Immature natural killer cell (primary cell): ENCODE data around the gene VPS36. TPM values are rescaled to one million over a fixed set of nuclear protein-coding genes. Genes with fewer than 3 reads are reported as not detected.
"Not testable (repeated sequence)": the region's sequence is repeated elsewhere in the genome, so short reads cannot be mapped to it uniquely, and the experiment has no call there.

ENCODE experiments used
- DNase-seq, 3 donors: peaks; one replicate each; pipeline ENCODE4 v3.0.0; 2022; ENCODE audit warnings: mixed read lengths in 1 of 3
- H3K27ac Mint-ChIP-seq, 6 donors: one replicate each; pipeline ENCODE4 v1.8.0; 2020; ENCODE audit warnings: mixed read lengths in 6 of 6, mild to moderate bottlenecking in 5 of 6, inconsistent platforms in 4 of 6, moderate library complexity in 3 of 6
- H3K27me3 Mint-ChIP-seq, 3 donors: one replicate each; pipeline ENCODE4 v1.8.0; 2020 to 2021; ENCODE audit warnings: low read depth in 3 of 3, mild to moderate bottlenecking in 3 of 3, mixed read lengths in 3 of 3, moderate library complexity in 3 of 3, inconsistent platforms in 1 of 3
- H3K36me3 Mint-ChIP-seq, 3 donors: one replicate each; pipeline ENCODE4 v1.8.0; 2020; ENCODE audit warnings: mixed read lengths in 3 of 3, inconsistent platforms in 2 of 3, mild to moderate bottlenecking in 2 of 3
- H3K4me1 Mint-ChIP-seq, 2 donors: one replicate each; pipeline ENCODE4 v1.8.0; 2020; ENCODE audit warnings: inconsistent platforms in 2 of 2, mild to moderate bottlenecking in 2 of 2, mixed read lengths in 2 of 2, moderate library complexity in 1 of 2
- H3K4me3 Mint-ChIP-seq, 5 donors: one replicate each; pipeline ENCODE4 v1.8.0; 2020; ENCODE audit warnings: mild to moderate bottlenecking in 5 of 5, mixed read lengths in 5 of 5, inconsistent platforms in 3 of 5, moderate library complexity in 3 of 5
- H3K9me3 Mint-ChIP-seq, 6 donors: one replicate each; pipeline ENCODE4 v1.8.0; 2020; ENCODE audit warnings: mild to moderate bottlenecking in 6 of 6, mixed read lengths in 6 of 6, inconsistent platforms in 4 of 6, moderate library complexity in 3 of 6
- polyA plus RNA-seq, 3 donors: library from polyadenylated mRNA; unstranded; fragments of 300-500 nt; fragmentation: Illumina TruSeq; gene quantifications; one replicate each; pipeline ENCODE4 v1.2.3, GENCODE V29; 2021

VPS36 gene
- polyA plus RNA-seq, 3 donors from 2014 or later, result 33.3 to 53.3 (median 40.5) TPM

DNA sequence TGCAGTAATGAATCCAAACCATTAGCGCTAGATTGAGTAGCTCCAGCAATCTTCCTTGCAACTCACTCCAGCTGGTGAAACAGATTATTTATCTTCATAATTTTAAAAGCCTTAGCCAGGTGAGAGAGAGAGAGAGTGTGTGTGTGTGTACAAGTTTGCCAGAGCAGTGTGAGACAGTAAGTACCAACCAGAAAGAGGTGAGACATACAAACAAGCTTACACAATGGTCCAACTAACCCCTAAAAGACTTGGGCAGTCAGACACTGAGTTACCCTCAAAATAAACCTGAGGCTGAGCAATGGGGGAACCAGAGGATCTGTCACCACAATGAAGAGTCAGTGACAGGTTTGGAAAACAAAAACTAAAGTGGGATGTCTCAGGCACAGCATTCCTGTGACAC, 36.4 kb downstream of the VPS36 start:
- no peaks in the 10 kb centered on the region for H3K4me1 Mint-ChIP-seq
- H3K27ac Mint-ChIP-seq, result no peak overlapping the region
- H3K9me3 Mint-ChIP-seq, result no peaks in the 10 kb centered on the region
- no peaks in the 10 kb centered on the region for H3K27me3 Mint-ChIP-seq
- H3K36me3 Mint-ChIP-seq, result peaks cover 19 to 40% (median 21%) of the 10 kb centered on the region in 3 donors
- no peak overlapping the region for H3K4me3 Mint-ChIP-seq
- no peak for DNase-seq

GRCh38 chr13:52412128-52412527, 38.3 kb downstream of the VPS36 start:
- peaks cover 10 to 35% (median 24%) of the 10 kb centered on the region in 3 donors for H3K36me3 Mint-ChIP-seq

DNA sequence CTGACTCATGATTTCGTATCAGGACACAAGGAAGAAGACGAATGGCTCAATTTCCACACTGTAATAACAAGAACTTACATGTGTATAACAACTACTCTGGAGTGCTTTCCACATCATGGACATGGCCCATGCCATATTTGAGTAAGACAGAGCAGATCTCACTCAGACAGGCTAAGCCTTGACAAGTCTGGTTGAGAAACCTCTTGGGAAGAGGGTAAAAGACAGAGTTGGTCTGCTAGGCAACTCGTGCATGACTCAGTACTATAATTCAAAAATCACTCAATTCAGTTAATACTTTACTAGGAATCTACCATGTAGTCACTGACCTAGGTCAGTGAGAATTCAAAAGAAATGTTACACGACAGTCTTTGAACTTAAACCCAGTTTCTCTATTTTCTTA, 38.8 kb downstream of the VPS36 start:
- H3K9me3 Mint-ChIP-seq, result no peaks in the 10 kb centered on the region
- no peaks in the 10 kb centered on the region for H3K27me3 Mint-ChIP-seq
- peaks cover 7 to 32% (median 19%) of the 10 kb centered on the region in 3 donors for H3K36me3 Mint-ChIP-seq
- peaks cover 0 to 9% of the 10 kb centered on the region in 2 donors for H3K4me1 Mint-ChIP-seq
- peak overlapping the region in 1 of 6 donors; percentile 5 for H3K27ac Mint-ChIP-seq
- H3K4me3 Mint-ChIP-seq, result no peak overlapping the region
- DNase-seq, result no peak

More at GRCh38 chr13:52412128-52412527, 38.3 kb downstream of the VPS36 start:
- DNase-seq, result no peak
- Mint-ChIP-seq H3K27ac (peak overlapping the region in 1 of 6 donors; percentile 0), H3K9me3 (no peaks in the 10 kb centered on the region), H3K4me1 (peaks cover 0 to 4% of the 10 kb centered on the region in 2 donors), H3K27me3 (no peaks in the 10 kb centered on the region), H3K4me3 (no peak overlapping the region)

GRCh38 chr13:52408071-52408658, 42.3 kb downstream of the VPS36 start:
- peaks cover 21 to 33% of the 10 kb centered on the region in 2 donors for H3K4me1 Mint-ChIP-seq
- not testable (repeated sequence) for H3K9me3 Mint-ChIP-seq, H3K27ac Mint-ChIP-seq, DNase-seq, H3K4me3 Mint-ChIP-seq
- peaks cover 0 to 17% (median 11%) of the 10 kb centered on the region in 3 donors for H3K36me3 Mint-ChIP-seq
- H3K27me3 Mint-ChIP-seq, result peaks cover 0 to 13% (median 10%) of the 10 kb centered on the region in 3 donors

GRCh38 chr13:52407436-52407835, 43.0 kb downstream of the VPS36 start:
- peaks cover 22 to 33% of the 10 kb centered on the region in 2 donors for H3K4me1 Mint-ChIP-seq
- not testable (repeated sequence) for H3K9me3 Mint-ChIP-seq, DNase-seq
- H3K27me3 Mint-ChIP-seq, result peaks cover 0 to 15% (median 13%) of the 10 kb centered on the region in 3 donors
- H3K27ac Mint-ChIP-seq, result peak overlapping the region in 1 of 6 donors; percentile 37
- H3K4me3 Mint-ChIP-seq, result peak overlapping the region in 2 of 5 donors; percentile 58 to 60
- peaks cover 0 to 17% (median 11%) of the 10 kb centered on the region in 3 donors for H3K36me3 Mint-ChIP-seq

GRCh38 chr13:52406629-52407028, 43.8 kb downstream of the VPS36 start:
- DNase-seq, result no peak
- H3K9me3 Mint-ChIP-seq, result no peaks in the 10 kb centered on the region
- peaks cover 22 to 33% of the 10 kb centered on the region in 2 donors for H3K4me1 Mint-ChIP-seq
- peaks cover 0 to 9% (median 6%) of the 10 kb centered on the region in 3 donors for H3K36me3 Mint-ChIP-seq
- H3K27ac Mint-ChIP-seq, result no peak overlapping the region
- peaks cover 0 to 15% (median 13%) of the 10 kb centered on the region in 3 donors for H3K27me3 Mint-ChIP-seq
- peak overlapping the region; percentile 40 to 76 (median 66) for H3K4me3 Mint-ChIP-seq

DNA sequence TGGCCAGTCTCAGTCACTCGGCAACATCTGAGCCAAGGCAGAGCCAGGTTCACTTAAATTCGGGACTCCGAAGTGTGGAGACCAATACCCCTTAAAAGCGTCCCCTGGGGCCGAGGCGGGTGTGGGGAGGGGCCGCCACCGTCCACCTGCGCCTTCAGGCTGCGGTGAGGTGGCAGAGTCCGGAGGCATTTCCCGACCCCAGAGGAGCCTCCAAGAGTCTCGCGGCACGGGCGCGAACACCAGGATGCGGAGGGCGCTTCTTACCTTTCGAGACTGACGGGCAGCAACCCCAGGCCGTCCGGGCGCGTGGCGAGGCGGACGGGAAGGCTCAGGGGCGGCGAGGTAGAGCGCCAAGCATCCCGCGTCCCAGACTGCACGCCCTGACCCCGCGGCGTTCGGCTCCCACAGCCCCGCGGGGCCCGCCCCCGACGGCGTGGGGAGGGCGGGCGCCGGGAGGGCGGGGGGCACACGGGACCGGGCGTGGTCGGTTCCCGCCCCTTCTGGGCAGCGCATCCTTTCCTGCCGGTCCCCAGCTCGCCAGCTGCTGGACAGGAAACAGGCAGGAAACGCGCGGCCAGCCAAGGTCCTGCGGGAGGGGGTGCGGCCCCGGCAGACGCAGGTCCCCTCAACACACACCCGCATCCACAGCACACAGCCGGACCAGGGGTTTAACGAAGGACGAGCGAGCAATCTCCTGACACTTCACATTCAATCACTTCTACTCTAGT, 44.5 kb downstream of the VPS36 start, which contains the start of gene THSD1:
THSD1 (minus strand) TSS at position 406 of the 728 bp plus-strand sequence. CDS start 3,572 bp downstream, outside the sequence.
- Mint-ChIP-seq H3K27ac (peak within 1 kb of the TSS in 1 of 6 donors; percentile 5), H3K4me3 (peak within 1 kb of the TSS; percentile 70 to 79 (median 78)), H3K36me3 (peaks cover 0 to 6% (median 3%) of the 10 kb centered on the region in 3 donors), H3K27me3 (peaks cover 0 to 15% (median 13%) of the 10 kb centered on the region in 3 donors), H3K4me1 (peaks cover 22 to 33% of the 10 kb centered on the region in 2 donors), H3K9me3 (no peaks in the 10 kb centered on the region)
- peak; percentile 10 to 12 (median 11) for DNase-seq

DNA sequence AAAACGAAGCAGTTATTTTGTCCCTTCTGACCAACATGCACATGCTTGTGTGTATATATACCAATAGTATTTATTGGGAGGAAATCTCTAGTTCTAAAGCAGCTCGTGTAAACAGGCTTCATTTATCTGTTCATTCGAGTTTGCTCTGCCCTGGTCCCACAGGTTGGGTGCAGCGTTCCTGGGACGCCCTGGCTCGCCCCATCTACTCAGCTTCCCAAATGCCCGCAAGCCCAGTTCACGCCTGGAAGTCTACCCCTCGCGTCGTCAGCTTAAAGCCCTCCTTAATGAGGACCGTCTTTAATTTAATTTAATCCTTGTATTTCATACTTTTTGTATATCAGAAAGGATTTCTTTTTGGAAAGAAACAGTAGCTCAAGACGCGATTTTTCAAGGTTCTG, 45.1 kb downstream of the VPS36 start:
- DNase-seq, result no peak
- no peaks in the 10 kb centered on the region for H3K9me3 Mint-ChIP-seq

GRCh38 chr13:52399708-52400107, 50.7 kb downstream of the VPS36 start:
- Mint-ChIP-seq H3K4me1 (peaks cover 9% of the 10 kb centered on the region in 2 donors), H3K9me3 (no peaks in the 10 kb centered on the region), H3K4me3 (no peak overlapping the region), H3K36me3 (peaks cover 0 to 6% (median 0%) of the 10 kb centered on the region in 3 donors), H3K27ac (no peak overlapping the region), H3K27me3 (peaks cover 0 to 15% (median 6%) of the 10 kb centered on the region in 3 donors)
- DNase-seq, result no peak

More for the DNA sequence above, 45.1 kb downstream of the VPS36 start:
- Mint-ChIP-seq H3K4me1 (peaks cover 22 to 33% of the 10 kb centered on the region in 2 donors), H3K27me3 (peaks cover 0 to 15% (median 13%) of the 10 kb centered on the region in 3 donors), H3K36me3 (peaks cover 0 to 6% (median 3%) of the 10 kb centered on the region in 3 donors), H3K4me3 (peak overlapping the region; percentile 70 to 79 (median 78)), H3K27ac (no peak overlapping the region)

DNA sequence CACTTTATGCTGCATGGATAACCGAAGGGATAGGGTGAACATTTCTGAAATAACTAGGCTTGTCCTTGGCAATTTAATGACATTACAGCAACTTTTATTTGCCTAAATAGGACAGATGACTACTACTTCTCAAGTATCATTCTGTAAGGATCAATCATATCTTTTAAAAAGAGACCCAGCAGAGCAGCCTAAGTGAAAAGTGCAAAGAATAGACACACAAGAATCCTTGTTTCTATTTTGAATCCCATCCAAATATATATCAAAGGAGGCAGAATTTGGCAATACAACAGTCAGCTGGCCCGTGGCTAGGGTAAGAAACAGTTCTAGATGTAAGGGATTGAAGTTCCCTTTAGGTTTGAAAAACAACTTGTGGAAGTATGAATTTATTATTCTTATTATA, 51.4 kb downstream of the VPS36 start:
- Mint-ChIP-seq H3K4me3 (no peak overlapping the region), H3K36me3 (peaks cover 0 to 6% (median 0%) of the 10 kb centered on the region in 3 donors), H3K27me3 (peaks cover 0 to 9% (median 5%) of the 10 kb centered on the region in 3 donors), H3K4me1 (peaks cover 2% of the 10 kb centered on the region in 2 donors), H3K9me3 (no peaks in the 10 kb centered on the region), H3K27ac (no peak overlapping the region)
- no peak for DNase-seq

DNA sequence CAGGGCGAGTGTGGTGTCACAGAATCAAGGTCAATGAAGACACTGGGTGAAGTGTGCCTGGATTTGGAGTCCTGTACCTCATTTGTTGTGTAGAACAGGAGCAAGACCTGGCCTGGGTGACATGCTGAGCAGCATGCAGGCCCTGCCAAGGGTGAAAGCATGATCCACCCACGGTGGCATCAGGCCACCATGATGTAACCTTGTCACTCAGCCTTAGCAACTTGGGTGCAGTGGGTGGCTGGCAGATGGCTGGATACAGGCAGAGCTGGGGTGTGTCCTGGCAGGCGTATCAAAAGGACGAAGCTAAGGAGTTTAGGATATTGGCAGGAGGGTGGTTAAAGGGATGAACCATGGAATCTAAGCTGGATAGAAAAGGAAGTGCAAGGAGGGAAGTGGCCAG, 54.7 kb downstream of the VPS36 start:
- Mint-ChIP-seq H3K9me3 (no peaks in the 10 kb centered on the region), H3K36me3 (peaks cover 0 to 6% (median 0%) of the 10 kb centered on the region in 3 donors), H3K4me1 (no peaks in the 10 kb centered on the region), H3K27me3 (peaks cover 0 to 3% (median 2%) of the 10 kb centered on the region in 3 donors), H3K4me3 (no peak overlapping the region), H3K27ac (no peak overlapping the region)
- no peak for DNase-seq

DNA sequence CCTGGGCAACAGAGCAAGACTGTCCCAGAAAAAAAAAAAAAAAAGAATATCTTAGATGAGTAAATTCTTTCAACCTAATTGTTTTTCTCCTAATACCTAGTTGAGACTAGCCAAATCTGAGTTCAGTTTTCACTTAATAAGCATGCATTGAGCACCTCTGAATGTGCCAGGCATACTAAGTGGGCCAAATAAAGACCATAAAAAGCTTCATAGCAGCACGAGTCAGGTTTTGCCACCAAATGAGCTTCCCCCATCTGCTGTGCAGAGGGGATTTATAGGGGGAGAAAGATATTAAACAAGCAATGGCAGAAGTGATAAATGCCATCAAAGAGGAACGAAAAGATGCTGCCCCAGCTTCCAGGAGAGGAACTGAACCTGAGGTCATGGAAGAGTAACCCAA, 55.8 kb downstream of the VPS36 start:
- no peak for DNase-seq
- Mint-ChIP-seq H3K4me1 (no peaks in the 10 kb centered on the region), H3K27ac (no peak overlapping the region), H3K4me3 (no peak overlapping the region), H3K27me3 (peaks cover 0 to 3% (median 0%) of the 10 kb centered on the region in 3 donors), H3K9me3 (no peaks in the 10 kb centered on the region), H3K36me3 (peaks cover 0 to 6% (median 0%) of the 10 kb centered on the region in 3 donors)

- Mint-ChIP-seq H3K27ac (no peak overlapping the region), H3K4me1 (no peaks in the 10 kb centered on the region), H3K9me3 (no peaks in the 10 kb centered on the region), H3K4me3 (no peak overlapping the region), H3K27me3 (peaks cover 0 to 3% (median 0%) of the 10 kb centered on the region in 3 donors), H3K36me3 (peaks cover 0 to 6% (median 0%) of the 10 kb centered on the region in 3 donors)
- DNase-seq, result no peak
Measured at GRCh38 chr13:52393572-52394357, 56.7 kb downstream of the VPS36 start.
